A549 treated with RU486 at 1 μM for 4 hours (cell line): ENCODE measurements around the gene CASTOR1. TPM values are rescaled to one million over a fixed set of nuclear protein-coding genes. Genes with fewer than 3 reads are reported as not detected.

Experiments
- total RNA-seq: library from RNA; stranded (reverse); fragments of 200-300 nt; extraction: Qiagen RNA extraction; gene quantifications from 5 replicates; pipeline ENCODE4 v1.2.3, GENCODE V29; 2022; ENCODE audit warnings: low read depth

CASTOR1 gene
- 3.3 to 6.3 TPM (median 4.7 TPM) in 5 replicates for total RNA-seq

DNA sequence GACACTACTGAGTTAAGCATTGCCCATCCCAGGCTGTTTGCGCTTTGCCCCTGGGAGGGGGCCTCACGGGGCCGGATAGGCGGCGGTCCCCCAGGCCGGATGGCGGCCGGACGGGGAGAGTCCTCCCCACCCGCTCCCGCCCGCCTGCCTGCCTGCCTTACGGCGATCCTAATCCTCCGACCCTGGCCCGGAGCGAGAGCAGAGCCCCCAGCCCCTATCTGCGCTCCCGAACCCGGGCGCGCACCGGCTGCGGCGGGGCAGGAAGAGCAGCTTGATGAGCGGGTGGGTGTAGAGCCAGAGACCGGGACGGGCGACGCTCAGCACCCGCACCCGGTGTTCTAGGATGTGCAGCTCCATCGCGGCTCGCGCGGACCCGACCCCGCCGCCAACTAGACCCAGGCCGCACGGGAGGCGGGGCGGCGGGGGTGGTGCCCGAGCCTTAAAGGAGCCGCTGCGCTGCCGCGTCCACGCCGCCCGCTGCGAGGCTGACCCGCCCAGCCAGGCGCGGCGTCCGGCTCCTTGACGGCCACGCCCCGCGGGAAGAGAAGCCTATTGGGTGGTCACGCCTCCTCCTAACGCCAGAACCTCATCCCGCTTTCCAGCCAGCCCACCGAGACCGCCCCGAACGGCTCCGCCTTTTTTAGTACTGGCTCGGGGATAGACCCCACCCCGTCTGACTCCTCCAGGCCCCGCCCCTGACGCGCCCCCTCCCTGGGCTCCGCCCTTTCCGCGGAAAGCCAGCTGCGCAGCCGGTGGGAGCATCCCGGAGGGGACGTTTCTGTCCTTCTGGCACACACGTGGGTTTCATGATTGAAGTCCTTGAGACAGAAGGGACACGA is at the start of gene CASTOR1:
Gene CASTOR1 (minus strand): TSS at position 365 of the 839 bp plus-strand sequence. CDS start 8 bp downstream, at position 357.

GRCh38 chr22:30326706-30327362 is 37.5 kb upstream of the CASTOR1 start, which contains the start of gene TBC1D10A:
Gene TBC1D10A, minus strand, starts transcription at chr22:30326941. Its CDS starts 60 bp downstream, at chr22:30326881.

GRCh38 chr22:30266445-30267381 is 22.6 kb downstream of the CASTOR1 start, which contains the start of gene OSM:
Gene OSM, minus strand, starts transcription at chr22:30266851. Its CDS starts 52 bp downstream, at chr22:30266799.

GRCh38 chr22:30245985-30246813 is 43.1 kb downstream of the CASTOR1 start, which contains the start of gene LIF:
Gene LIF, minus strand, starts transcription at chr22:30246759. Its CDS starts 64 bp downstream, at chr22:30246695.

Other genes with a start within 250 kb of the CASTOR1 start
- not detected in 5 replicates for gene HORMAD2, start 209.0 kb downstream of the CASTOR1 start, total RNA-seq
- gene LIF, start 42.7 kb downstream of the CASTOR1 start, total RNA-seq = 22.4 to 37.6 TPM (median 34.3 TPM) in 5 replicates
- not detected in 5 replicates for gene OSM, start 22.7 kb downstream of the CASTOR1 start, total RNA-seq
- gene TBC1D10A, start 37.4 kb upstream of the CASTOR1 start, total RNA-seq = 9.1 to 11.7 TPM (median 10.1 TPM) in 5 replicates
- 39.6 to 76.2 TPM (median 67.4 TPM) in 5 replicates for gene SF3A1, start 67.4 kb upstream of the CASTOR1 start, total RNA-seq
- 1.8 to 3.4 TPM (median 3.0 TPM) in 5 replicates for gene CCDC157, start 67.5 kb upstream of the CASTOR1 start, total RNA-seq
- gene RNF215, start 97.9 kb upstream of the CASTOR1 start, total RNA-seq = 14.2 to 19.6 TPM (median 16.8 TPM) in 5 replicates
- gene SEC14L2, start 107.5 kb upstream of the CASTOR1 start, total RNA-seq = 28.0 to 35.4 TPM (median 30.1 TPM) in 5 replicates
- 60.7 to 71.9 TPM (median 70.0 TPM) in 5 replicates for gene MTFP1, start 136.3 kb upstream of the CASTOR1 start, total RNA-seq
- not detected in 5 replicates for gene SEC14L3, start 182.5 kb upstream of the CASTOR1 start, total RNA-seq
- 3.7 to 6.0 TPM (median 5.3 TPM) in 5 replicates for gene SEC14L4, start 216.2 kb upstream of the CASTOR1 start, total RNA-seq